Islet precursor cell (in vitro differentiated cells): Measurements from ENCODE around the gene NID1.
"Not testable (repeated sequence)": the region's sequence is repeated elsewhere in the genome, so short reads cannot be mapped to it uniquely, and the experiment has no call there.

ENCODE experiments used
- DNase-seq: peaks from one replicate; pipeline ENCODE4 v3.0.0-alpha.2; 2018

NID1 gene

GRCh38 chr1:236091933-236092318 is 27.0 kb upstream of the NID1 start:
- no peak for DNase-seq

DNA sequence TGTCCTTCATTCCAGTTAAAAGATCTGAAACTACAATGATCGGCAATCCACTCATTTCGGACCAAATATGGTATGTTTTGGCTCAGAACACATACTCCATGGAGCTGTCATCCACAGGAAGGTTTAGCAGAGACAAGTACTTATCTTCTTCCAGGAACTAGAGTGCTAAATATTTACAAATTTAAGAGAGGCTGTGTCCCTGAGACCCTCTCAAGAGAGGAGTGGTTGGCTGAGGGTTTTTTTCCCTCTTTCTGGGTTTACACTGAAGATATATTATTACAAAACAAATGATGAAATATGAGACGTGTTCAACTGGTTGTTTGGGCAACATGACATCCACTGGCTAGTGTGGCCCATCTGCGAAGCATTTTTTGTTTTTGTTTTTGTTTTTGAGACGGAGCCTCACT is 25.9 kb upstream of the NID1 start:
- DNase-seq = no peak

GRCh38 chr1:236089046-236089773 is 24.3 kb upstream of the NID1 start:
- DNase-seq = no peak

- no peak for DNase-seq
These were observed 21.6 kb upstream of the NID1 start for GRCh38 chr1:236086537-236086936.

GRCh38 chr1:236085545-236086159 is 20.8 kb upstream of the NID1 start:
- DNase-seq = no peak

DNA sequence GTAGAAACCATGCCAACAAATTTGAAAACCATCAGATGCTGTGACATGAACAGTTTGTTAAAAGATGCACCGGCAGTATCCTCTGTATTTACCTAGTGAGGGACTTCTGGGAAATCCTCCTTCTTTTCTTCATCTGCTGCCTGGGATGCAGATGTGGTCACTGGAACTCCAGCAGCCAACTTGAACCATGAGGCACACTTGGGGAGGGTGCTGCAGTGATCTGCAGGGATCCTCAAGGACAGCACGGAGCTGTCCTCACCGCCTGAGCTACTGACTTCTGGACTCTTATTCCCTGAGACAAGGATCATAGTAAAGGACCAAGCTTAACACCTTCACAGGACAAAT is 19.5 kb upstream of the NID1 start:
- no peak for DNase-seq

- DNase-seq = peak; percentile 65
These were observed 18.9 kb upstream of the NID1 start for GRCh38 chr1:236083650-236084385.

DNA sequence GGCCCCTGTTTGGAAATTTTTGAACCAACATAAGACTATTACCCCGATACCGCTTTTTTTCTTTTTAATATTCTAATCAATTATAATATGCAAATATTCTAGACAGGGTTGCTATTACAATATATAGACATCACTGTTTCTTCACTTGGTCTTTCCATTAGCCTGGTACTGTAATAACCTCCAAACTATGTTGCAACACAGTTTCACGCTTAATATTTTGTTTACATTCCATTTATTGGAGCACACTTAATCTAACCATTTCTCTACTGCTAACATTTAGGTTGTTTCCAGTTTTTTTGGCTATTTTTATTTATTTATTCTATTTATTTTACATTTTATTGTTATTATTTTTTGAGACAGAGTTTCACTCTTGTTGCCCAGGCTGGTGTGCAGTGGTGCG is 17.6 kb upstream of the NID1 start:
- no peak for DNase-seq

DNA sequence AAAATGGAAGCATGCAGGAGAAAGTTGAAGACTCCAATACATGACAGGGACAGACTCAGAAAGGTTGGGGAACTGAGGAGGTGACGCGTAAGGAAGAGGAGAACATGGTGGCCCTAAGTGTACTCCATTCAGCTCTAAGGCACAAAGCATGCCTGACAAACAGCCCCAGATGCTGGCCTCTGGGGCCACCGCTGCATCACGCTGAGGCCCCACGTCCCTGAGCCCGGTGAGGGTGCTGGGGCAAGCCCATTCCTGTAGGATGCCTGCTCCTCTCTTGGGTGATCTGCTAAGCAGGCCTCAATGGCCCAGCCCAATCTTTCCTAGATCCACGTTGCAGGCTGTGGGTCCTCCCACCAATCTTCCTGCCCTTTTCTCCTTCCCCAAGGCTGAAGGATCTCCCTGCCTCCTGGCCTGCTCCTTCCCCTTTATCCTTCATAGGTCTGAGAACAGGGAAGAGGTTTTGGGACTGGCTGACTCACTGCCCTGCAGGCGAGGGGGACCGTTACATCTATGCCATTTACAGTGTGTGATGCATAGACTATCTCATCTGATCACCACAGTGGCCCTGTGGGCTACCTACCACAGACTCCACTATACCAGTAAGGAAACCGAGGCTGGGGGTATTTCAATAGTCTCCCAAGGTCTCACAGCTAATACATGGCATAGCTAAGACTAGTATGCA is 16.8 kb upstream of the NID1 start:
- peak; percentile 66 for DNase-seq

DNA sequence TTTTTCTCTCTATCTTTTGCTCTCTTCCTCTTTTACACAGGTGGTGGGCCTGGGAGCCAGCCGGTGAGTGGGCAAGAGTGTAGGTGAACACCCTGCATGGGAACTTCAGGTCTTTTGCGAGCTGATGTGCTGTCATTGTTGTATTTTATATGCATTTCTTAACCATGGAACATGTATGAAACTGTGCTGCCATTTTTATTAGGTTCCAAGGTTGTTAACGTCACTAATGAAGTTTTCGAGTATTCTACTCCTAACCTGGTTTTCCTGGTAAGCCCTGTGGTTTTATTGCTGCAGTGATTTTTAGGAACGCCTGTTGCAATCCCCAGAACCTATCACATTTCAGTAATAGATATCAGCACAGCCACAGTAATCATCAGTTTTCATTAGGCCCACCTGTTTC is 14.8 kb upstream of the NID1 start:
- no peak for DNase-seq

DNA sequence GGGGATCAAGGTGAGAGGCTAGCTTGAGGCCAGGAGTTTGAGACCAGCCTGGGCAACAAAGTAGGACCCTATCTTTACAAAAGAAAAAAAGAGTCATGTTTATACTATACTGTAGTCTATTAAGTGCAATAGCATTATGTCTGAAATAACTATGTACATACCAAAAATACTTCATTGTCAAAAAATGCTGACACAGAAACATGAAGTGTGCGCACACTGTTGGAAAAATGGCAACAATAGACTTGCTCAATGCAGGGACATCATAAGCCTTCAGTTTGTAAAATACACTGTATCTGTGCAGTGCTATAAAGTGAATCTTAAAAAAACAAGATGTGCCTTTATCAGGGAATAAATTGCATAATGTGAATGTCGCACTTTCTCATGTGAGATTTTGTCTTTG is 14.1 kb upstream of the NID1 start:
- DNase-seq = no peak

- DNase-seq = not testable (repeated sequence)
These were observed 13.2 kb upstream of the NID1 start for GRCh38 chr1:236078077-236078476.

DNA sequence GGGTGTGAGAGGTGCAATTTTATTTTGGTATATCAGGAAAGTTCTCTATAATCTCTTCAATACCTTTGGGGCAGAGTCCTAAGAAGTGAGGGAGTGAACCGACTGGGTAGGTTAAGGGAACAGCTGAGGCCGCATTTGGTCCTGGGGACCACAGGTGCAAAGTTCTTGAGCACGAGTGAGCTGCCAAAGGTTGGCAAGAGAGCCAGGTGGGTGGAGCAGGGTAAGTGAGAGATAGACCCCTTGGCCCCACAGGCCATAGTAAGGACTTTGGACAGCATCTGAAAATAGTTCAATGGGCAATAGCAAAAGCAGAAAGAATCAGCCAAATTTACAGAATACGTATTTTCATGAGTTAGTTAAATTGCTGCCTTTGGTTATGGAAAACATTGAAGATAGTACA is 11.0 kb upstream of the NID1 start:
- DNase-seq = no peak

GRCh38 chr1:236073307-236073897 is 8.5 kb upstream of the NID1 start:
- DNase-seq = no peak

GRCh38 chr1:236072001-236072400 is 7.1 kb upstream of the NID1 start:
- no peak for DNase-seq

DNA sequence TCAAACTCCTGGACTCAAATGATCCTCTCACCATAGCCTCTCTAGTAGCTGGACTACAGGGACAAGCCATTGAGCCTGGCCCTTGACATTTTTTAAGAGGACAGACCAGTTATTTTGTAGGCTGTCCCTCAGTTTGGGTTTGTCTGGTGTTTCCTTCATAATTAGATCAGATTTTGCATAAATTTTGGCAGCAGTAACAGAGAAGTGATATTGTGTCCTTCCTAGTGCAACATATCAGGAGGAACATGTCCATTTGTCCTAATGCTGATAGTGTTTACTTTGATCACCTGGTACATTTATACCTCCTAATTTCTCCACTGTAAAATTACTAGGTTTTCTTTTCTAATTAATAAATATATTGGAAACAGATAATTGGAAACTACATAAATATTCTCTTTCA is 5.9 kb upstream of the NID1 start:
- DNase-seq = no peak

GRCh38 chr1:236069796-236070195 is 4.9 kb upstream of the NID1 start:
- no peak for DNase-seq

DNA sequence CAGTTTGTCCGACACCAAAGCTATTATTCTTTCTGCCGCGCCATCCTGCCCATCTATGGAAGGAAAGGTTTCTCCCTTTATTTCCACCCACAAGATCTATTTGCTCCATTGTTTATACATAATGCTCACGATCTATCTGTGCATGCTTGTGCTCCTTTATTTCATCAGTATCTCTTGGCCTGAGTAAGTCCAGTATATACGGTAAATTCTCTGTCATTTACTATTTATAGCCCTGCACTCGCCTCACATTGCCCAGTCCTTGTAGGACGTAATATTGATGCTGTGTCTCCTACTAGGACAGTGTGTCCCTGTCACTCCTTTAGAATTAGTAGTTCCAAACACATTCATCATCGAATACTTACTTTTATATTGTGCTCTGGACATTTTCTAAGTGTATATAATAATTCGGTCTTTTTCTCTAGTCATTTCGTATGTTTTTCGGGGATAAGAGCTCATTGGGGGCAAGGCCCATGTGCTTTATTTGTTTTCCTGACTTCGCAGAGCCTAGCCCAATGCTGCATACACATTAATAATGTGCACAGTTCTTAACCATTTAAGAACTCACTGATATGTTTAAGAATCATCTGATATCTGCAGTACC is 3.1 kb upstream of the NID1 start:
- DNase-seq = no peak

DNA sequence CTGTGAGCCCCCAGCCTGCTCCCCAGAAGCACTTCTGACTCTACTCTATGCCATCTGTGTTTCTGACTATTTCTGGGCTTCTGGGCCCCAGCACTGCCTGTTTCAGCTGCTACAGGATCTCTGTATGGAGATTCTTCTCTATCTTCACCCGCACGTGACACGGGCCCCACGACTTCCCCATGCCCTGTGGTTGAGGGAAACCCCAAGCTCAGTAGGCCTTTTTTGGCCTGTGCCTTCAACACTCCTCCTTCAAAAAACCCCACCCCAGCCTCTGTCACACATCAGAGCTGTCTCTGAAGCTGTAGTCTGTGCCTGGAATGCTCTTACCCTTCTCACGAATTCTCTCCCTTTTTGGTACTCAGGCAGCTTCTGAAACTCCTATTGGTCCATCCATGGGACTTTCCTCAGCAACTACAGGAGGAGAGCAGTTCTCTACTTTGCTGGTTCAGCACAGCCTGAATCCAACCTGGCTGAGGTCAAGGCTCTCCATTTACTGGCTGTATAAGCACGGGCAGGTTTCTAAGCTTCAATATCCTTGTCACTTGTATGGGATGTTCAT is 2.0 kb upstream of the NID1 start:
- no peak for DNase-seq

DNA sequence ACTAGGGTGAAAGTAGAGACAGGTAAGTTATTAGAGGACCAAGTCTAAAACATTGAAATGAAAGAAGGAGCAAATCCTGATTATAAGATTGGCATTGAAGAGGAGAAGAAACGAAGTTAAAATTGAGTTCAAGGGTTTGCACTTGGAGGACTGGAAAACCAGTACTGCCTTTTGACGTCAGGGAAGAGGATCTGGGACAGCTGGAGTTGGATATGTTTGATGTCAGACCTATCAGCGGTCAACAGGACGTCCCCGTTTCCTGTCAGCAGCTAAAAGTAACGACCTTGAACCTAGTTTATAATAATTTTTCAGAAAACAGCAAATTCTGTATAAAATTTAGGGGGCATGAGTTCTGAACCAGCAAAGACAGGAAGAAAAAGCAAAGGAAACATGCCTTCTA is 1.2 kb upstream of the NID1 start:
- DNase-seq = no peak

GRCh38 chr1:236065509-236066005 is 667 bp upstream of the NID1 start:
- no peak for DNase-seq

- DNase-seq = peak; percentile 80
These were observed 794 bp downstream of the NID1 start for GRCh38 chr1:236063919-236064673.
